HG03159 (cell line): ENCODE results near the gene TFPT.
"Not testable (repeated sequence)": the region's sequence is repeated elsewhere in the genome, so short reads cannot be mapped to it uniquely, and the experiment has no call there.

Experiments
- ATAC-seq: cut with Tn5 transposase; IDR thresholded peaks from one replicate; pipeline ENCODE4 v1.9.1; 2021; ENCODE audit warnings: mild to moderate bottlenecking, moderate library complexity; ENCODE audit not compliant: unreplicated experiment

TFPT gene

GRCh38 chr19:54124393-54124792 is 8.9 kb upstream of the TFPT start:
- ATAC-seq, result no peak

DNA sequence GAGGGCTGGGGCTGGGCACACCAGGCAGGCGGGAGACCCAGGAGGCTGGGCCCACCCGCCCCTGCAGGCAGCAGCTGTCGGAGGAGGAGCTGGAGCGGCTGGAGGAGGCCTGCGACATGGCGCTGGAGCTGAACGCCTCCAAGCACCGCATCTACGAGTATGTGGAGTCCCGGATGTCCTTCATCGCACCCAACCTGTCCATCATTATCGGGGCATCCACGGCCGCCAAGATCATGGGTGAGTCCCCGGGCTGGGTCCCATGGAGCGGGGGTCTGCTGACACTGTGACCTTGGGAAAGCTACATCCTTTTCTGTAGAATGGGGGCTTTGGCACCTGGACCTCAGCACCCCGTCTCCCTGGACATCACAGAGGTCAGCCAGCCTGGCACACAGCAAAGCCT is 8.2 kb upstream of the TFPT start:
- ATAC-seq, result no peak

DNA sequence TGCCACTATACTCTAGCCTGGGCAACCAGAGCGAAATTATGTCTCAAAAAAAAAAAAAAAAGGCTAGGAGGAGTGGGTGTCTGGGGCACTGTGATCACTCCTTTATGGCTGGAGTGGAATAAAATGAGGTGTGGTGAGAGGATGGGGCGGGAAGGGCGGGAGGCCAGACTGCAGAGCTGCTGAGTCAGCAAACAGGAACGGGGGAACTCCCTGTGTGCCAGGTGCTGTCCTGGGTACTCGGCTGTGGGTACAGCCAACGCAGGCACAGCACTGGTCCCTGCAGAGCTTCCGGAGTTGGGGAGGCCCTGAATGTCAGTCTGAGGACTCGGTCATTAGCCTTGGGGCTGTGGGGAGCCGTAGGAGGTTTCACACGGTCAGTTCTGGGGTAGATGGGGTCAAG is 5.8 kb upstream of the TFPT start:
- no peak for ATAC-seq

DNA sequence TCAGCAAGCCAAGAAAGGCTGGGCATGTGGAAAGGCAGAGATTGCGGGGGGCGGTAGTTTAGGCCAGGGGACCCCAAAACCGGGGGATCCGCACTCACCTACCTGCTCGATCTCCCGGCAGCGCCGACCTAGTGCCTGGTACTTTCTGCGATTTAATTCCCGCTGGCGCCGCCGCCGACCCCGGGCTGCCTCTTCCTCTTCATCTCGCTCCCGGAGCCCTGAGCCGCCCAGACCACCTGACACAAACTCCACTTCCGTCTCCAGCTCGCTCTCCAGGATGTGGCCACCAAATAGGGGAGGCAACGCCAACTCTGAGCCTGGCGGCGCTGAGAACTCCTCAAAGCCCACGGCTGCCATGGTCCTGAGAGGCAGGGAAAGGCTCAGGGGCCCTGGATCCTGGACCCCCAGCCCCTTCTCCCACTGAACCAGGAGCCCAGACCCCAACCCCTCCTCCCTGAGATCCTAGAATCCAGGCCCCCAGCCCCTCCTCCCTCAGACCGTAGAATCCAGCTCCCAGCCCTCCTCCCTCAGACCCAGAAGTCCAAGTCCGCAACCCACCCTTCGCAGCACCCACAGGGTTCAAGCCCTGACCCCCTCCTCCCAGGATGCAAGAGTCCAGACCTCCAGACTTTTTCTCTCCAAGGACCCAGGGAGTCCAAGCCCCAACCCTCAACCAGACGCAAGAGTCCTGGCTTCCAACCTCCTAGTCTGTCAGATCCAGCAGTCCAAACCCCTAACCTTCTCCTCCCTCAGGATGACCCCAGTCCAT is 933 bp downstream of the TFPT start:
- no peak for ATAC-seq

DNA sequence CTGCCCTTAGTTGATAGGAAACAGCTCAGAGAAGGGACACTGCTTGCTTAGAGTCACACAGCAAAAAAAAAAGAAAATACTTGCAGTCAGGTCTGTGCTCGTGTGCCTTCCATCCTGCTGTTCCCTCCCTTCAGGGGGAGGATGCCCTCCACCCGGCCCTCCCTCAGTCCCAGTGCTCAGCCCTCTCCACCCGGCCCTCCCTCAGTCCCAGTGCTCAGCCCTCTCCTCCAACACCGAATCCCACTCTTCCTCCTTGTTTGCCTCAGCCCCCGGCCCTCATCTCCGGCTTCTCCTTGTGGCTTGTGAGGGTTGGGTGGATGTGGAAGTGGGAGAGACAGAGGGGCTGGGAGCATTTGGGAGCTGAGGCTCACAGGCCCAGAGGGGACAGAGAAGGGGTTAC is 5.8 kb downstream of the TFPT start:
- no peak for ATAC-seq

DNA sequence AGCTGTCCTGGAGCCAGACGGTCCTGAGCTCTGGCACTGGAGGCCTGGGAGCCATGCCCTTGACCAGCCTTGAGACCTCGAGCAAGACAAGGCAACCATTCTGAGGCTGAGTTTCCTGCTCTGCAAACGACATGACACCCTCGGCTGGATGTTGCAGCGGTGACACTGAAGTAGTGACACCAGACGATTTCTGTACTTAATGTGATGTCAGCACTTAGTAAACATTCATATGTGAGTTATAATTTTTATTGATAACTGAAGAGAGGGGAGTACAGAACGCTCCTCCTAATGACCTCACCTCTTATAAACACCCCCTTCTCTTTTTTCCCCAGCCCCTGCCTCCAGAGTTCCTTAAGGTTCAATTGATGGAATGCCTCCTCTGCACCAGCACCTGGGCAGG is 7.0 kb downstream of the TFPT start:
- ATAC-seq, result no peak

GRCh38 chr19:54107876-54108490 is 7.5 kb downstream of the TFPT start:
- no peak for ATAC-seq

DNA sequence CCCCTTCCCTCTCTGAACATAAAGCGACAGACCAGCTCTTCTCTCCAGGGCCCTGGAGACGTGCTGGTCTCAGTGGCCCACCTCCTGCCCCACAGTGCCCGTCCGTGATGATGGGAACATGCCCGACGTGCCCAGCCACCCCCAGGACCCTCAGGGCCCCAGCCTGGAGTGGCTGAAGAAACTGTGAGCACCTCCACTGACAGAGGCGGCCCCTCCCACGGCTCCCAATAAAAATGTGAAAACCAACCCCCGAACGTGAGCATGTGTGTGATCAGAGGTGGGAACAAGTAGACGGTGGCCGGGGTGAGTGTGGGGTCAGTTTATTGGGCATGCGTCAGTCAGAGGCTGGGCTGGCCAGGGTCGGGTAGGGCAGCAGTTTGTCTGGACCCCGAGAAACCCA is 8.7 kb downstream of the TFPT start:
- no peak for ATAC-seq

- ATAC-seq, result no peak
Observed at GRCh38 chr19:54105796-54106195, 9.7 kb downstream of the TFPT start.

- ATAC-seq, result no peak
Observed at GRCh38 chr19:54104998-54105715, 10.3 kb downstream of the TFPT start.

DNA sequence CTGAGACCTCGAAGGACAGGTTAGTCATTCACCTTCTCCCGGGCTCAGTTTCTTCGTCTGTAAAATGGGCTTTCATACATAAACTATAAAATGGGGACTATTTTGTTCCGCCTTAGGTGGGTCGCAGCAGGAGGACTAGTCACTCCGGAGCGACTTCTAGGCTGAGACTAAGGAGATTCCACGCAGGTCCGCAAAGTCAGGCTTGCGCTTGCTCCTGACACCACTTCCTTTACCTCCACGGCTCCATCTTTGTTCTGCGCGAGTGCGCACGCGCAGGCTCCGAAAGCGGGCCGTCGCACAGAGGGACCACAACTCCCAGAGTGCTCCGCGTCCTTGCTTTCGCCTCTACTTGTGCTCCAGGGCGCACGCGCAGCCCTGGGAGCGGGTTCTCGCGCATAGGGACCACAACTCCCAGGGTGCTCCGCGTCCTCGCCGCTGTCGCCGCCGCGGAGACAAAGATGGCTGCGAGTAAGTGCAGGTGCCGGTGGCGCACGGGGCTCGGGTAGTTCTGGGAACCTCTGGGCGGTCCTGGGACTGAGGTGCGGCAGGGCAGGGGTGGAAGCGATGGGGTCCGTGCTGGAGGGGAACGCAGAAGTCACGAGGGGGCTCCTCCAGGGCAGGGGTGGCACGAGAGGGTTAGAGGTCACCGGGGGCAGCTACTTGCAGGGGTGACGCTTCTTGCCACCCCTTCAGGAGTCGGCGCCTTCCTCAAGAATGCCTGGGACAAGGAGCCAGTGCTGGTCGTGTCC is 12.9 kb downstream of the TFPT start, which contains the start of gene NDUFA3:
Gene NDUFA3 (plus strand): TSS at position 435 of the 749 bp plus-strand sequence. CDS start 24 bp downstream, at position 459.
- ATAC-seq, result peak; percentile 96

DNA sequence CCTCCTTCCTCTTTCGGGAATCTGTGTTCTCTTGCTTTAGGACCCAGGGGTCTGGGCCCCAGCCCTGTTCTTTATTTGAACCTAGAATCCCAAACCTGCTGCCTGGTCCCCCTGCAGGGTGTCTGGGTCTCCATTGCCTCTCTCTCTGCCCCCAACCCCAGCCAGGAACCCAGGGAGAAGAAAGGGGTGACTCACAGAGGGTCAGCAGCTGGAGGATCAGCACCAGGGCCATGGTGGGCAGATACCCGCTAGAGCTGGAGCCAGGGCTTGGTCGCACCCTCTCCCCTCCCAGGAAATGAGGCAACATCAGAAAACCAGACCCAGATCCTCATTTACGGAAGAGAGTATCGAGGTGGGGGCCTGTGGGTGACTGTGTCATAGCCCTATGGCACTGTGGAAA is 14.9 kb downstream of the TFPT start, which contains the start of gene OSCAR:
Gene OSCAR (minus strand): TSS at position 243 of the 400 bp plus-strand sequence. CDS start 11 bp downstream, at position 232.
- no peak for ATAC-seq

- not testable (repeated sequence) for ATAC-seq
Observed at GRCh38 chr19:54099903-54100255, 15.6 kb downstream of the TFPT start.

GRCh38 chr19:54099190-54099902 is 16.1 kb downstream of the TFPT start:
- no peak for ATAC-seq

- ATAC-seq, result no peak
Observed at GRCh38 chr19:54096617-54097106, 18.8 kb downstream of the TFPT start.

GRCh38 chr19:54095859-54096616 is 19.4 kb downstream of the TFPT start:
- ATAC-seq, result not testable (repeated sequence)

DNA sequence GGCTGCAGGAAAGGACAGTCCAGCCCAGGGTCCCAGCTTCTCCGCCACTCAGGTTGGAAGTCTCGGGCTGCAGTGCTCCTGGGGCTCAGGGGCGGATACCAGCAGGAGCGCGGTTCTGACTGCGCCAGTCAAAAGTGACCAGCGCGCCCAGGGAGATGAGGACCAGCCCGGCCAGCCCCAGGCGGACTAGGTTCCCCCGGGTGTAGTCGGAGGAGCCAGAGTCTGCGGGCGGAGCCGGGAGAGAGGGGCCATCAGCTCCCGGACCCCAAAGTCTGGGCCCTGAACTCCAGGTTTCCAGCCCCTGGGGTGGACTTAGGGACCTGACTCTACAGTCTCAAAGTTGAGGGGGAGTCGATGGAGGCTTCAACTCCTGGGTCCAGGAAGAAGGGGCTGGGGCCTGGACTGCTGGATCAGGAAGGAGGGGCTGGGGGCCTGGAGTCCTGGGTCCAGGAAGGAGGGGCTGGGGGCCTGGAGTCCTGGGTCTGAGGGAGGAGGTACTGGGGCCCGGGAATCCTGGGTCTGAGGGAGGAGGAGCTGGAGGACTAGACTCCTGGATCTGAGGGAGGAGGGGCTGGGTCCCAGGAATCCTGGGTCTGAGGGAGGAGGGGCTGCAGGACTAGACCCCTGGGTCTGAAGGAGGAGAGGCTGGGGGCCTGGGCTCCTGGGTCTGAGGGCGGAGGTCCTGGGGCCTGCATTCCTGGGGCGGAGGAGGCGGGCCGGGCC is 20.2 kb downstream of the TFPT start:
- no peak for ATAC-seq

GRCh38 chr19:54094426-54095000 is 20.9 kb downstream of the TFPT start:
- ATAC-seq, result no peak

GRCh38 chr19:54084410-54084809 is 31.0 kb downstream of the TFPT start:
- ATAC-seq, result no peak
